Fibroblast of lung (primary cell): Measurements from ENCODE around the gene C1QTNF1. TPM values are rescaled to one million over a fixed set of nuclear protein-coding genes. Genes with fewer than 3 reads are reported as not detected.
A peak's percentile ranks its signal among the peaks of the same experiment; 100 is the strongest.

ENCODE experiments used
- DNase-seq, 2 donors: peaks; one replicate each; pipeline versions ENCODE4 v3.0.0 to v3.0.0-alpha.2; 2010; ENCODE audit warnings: low read depth in 2 of 2
- H2AFZ ChIP-seq: 2 replicates; pipeline ENCODE4 v1.5.1; 2012; ENCODE audit warnings: low read length, control low read depth, inconsistent platforms
- H3K27ac ChIP-seq: 2 replicates; pipeline ENCODE4 v1.5.1; 2011; ENCODE audit warnings: low read length, control low read depth; ENCODE audit not compliant: insufficient read depth
- H3K27me3 ChIP-seq: 2 replicates; pipeline ENCODE4 v1.5.1; 2011; ENCODE audit warnings: mild to moderate bottlenecking, low read length; ENCODE audit not compliant: control insufficient read depth, insufficient read depth
- H3K36me3 ChIP-seq: 2 replicates; pipeline ENCODE4 v1.5.1; 2011; ENCODE audit warnings: low read length; ENCODE audit not compliant: control insufficient read depth, insufficient read depth
- H3K4me1 ChIP-seq: 2 replicates; pipeline ENCODE4 v1.5.1; 2011; ENCODE audit warnings: low read length; ENCODE audit not compliant: control insufficient read depth, insufficient read depth; ENCODE audit errors: extremely low read depth
- H3K4me2 ChIP-seq: 2 replicates; pipeline ENCODE4 v1.5.1; 2011; ENCODE audit warnings: low read length, control low read depth; ENCODE audit not compliant: insufficient read depth; ENCODE audit errors: extremely low read depth
- H3K4me3 ChIP-seq, 4 experiments: fragments of 200-600 bp in 1 of 4; sonication (generic) in 1 of 4; replicated peaks in 1 of 4; 2 replicates each; pipeline ENCODE4 v1.5.1; 2011 to 2016; ENCODE audit warnings: low read length in 4 of 4, low read depth in 3 of 4, mild to moderate bottlenecking in 3 of 4, control low read depth in 2 of 4, inconsistent platforms in 1 of 4, mixed read lengths in 1 of 4; ENCODE audit not compliant: insufficient read depth in 1 of 4; ENCODE audit errors: control extremely low read depth in 1 of 4
- H3K79me2 ChIP-seq: 2 replicates; pipeline ENCODE4 v1.5.1; 2012; ENCODE audit warnings: mild to moderate bottlenecking, low read length, inconsistent platforms; ENCODE audit not compliant: control insufficient read depth, insufficient read depth
- H3K9ac ChIP-seq: 2 replicates; pipeline ENCODE4 v1.5.1; 2011; ENCODE audit warnings: mild to moderate bottlenecking, low read length, control low read depth; ENCODE audit not compliant: insufficient read depth
- H3K9me3 ChIP-seq: 2 replicates; pipeline ENCODE4 v1.5.1; 2012; ENCODE audit warnings: low read depth, low read length; ENCODE audit not compliant: control insufficient read depth, insufficient read depth
- H4K20me1 ChIP-seq: 2 replicates; pipeline ENCODE4 v1.5.1; 2011; ENCODE audit warnings: low read length; ENCODE audit not compliant: control insufficient read depth, insufficient read depth; ENCODE audit errors: extremely low read depth
- EZH2 ChIP-seq: IDR thresholded peaks from 2 replicates; pipeline ENCODE4 v1.5.1; 2012; ENCODE audit warnings: low read length, control low read depth, mild to moderate bottlenecking; ENCODE audit errors: missing control alignments
- polyA plus RNA-seq, 2 donors: library from polyadenylated mRNA; depleted of rRNA in 1 of 2; stranded (reverse) in 1 of 2; unstranded in 1 of 2; fragments of >200 nt; gene quantifications; 2 replicates each; pipeline ENCODE4 v1.2.1, GENCODE V29; 2011 to 2012; ENCODE audit warnings: missing spikeins in 1 of 2
- total RNA-seq: library from RNA; depleted of rRNA; stranded (reverse); fragments of >200 nt; gene quantifications from 2 replicates; pipeline ENCODE4 v1.2.1, GENCODE V29; 2014
- TF ChIP-seq, protein P1 (sequence below), 2 donors: IDR thresholded peaks in 1 of 2; conservative IDR thresholded peaks in 1 of 2; 1 replicate in 1 of 2; 2 replicates in 1 of 2; pipeline ENCODE4 v1.5.1; 2011 to 2012; ENCODE audit warnings: low read length in 2 of 2, control low read depth in 1 of 2, inconsistent platforms in 1 of 2, low read depth in 1 of 2, mild to moderate bottlenecking in 1 of 2

The C1QTNF1 gene
- total and polyA plus RNA-seq, 2 donors (not counting 1 experiment from before 2014, with no cell fraction given) = 15.0 to 45.2 TPM

DNA sequence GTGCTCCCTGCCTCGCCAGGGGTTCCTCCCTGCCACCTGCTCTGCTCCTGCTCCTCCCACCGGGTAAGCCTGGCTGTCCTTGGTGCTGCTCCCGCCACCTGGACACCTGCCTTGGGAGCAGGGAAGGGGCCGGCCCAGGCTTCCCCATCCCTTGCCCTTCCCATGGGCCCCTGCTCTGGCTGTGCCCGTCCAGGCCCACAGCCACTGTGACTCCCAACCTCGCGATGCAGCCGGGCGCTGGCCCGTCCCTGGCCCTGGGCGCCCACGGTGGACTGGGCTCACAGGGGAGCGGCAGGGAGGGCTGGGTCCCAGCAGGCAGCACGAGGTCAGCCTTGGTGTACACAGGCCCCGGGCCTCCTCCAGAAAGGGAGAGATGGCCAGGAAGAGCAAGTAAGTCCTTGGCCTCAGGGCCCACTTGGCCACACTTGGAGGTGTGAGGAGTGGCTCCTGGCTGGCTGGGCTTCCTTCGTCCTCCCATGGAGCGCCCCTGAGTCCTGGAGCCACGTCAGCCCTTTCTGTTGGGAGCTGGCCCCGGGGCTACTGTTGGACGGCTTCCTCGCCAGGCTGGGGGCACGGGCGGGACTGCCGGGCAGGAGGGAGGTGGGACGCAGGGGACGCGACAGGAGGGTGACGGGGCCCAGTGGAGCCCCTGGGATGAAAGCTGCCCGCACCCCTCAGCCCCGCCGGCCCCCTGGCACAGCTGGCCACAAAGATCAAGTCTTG, 65.9 kb downstream of the C1QTNF1 start:
- no peak for DNase-seq
- TF ChIP-seq EZH2 = no peak
- TF ChIP-seq, protein P1, sequence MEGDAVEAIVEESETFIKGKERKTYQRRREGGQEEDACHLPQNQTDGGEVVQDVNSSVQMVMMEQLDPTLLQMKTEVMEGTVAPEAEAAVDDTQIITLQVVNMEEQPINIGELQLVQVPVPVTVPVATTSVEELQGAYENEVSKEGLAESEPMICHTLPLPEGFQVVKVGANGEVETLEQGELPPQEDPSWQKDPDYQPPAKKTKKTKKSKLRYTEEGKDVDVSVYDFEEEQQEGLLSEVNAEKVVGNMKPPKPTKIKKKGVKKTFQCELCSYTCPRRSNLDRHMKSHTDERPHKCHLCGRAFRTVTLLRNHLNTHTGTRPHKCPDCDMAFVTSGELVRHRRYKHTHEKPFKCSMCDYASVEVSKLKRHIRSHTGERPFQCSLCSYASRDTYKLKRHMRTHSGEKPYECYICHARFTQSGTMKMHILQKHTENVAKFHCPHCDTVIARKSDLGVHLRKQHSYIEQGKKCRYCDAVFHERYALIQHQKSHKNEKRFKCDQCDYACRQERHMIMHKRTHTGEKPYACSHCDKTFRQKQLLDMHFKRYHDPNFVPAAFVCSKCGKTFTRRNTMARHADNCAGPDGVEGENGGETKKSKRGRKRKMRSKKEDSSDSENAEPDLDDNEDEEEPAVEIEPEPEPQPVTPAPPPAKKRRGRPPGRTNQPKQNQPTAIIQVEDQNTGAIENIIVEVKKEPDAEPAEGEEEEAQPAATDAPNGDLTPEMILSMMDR (conservative IDR thresholded peaks at IDR 0.05 in 1 of 2, IDR thresholded peaks at IDR 0.05 in 1 of 2; ENCODE audit: low read depth in 1 of 2, low read length in 2 of 2) = no peak
- Histone ChIP-seq H2AFZ (no peak overlapping the region), H3K9me3 (no peaks in the 10 kb centered on the region), H3K4me2 (no peak overlapping the region), H3K9ac (no peak overlapping the region), H3K27me3 (peaks cover 2% of the 10 kb centered on the region), H4K20me1 (no peaks in the 10 kb centered on the region), H3K79me2 (no peaks in the 10 kb centered on the region), H3K4me1 (no peaks in the 10 kb centered on the region), H3K36me3 (no peaks in the 10 kb centered on the region), H3K27ac (no peak overlapping the region), H3K4me3 (no peak overlapping the region)

DNA sequence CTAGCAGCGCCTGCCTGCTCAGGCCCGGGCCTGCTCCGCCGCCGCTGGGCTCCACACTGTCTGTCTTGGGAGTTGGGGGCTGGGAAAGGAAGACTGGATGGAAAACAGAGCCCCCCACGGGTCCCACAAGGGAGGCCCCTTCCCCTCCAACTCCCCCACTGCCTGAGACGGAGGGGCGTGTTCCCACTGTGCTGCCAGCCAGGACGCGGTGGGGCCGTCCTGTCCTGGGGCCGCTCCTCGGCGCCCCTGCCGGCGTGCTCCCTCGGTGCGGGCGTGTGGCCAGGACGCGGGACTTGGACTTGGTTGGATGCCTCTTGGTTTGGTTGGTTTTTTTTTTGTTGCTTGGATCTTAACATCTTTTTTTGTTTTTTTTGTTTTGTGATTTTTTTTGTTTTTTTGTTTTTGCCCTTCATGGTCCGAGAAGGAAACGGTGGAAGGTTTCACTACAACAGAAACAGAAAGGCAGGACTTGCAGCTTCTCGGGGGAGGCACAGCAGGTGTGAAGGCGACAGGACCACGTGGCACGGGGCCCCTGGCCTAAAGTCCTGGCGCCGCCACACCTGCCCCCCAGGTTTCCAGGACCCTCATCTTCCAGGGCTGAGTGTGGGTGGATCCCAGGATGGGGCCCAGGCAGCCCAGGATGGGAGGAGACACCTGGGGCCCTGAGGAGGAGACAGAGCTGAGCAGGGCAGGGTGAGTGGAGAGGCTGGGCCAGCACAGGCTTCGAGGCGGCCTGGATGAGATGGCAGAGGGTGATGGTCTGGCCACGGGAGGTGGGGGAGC, 66.7 kb downstream of the C1QTNF1 start:
- DNase-seq = peak; percentile 4 to 12
- Histone ChIP-seq H3K9me3 (no peaks in the 10 kb centered on the region), H3K9ac (no peak overlapping the region), H3K79me2 (no peaks in the 10 kb centered on the region), H4K20me1 (no peaks in the 10 kb centered on the region), H2AFZ (no peak overlapping the region), H3K27ac (no peak overlapping the region), H3K4me2 (no peak overlapping the region), H3K4me1 (no peaks in the 10 kb centered on the region), H3K27me3 (peaks cover 2% of the 10 kb centered on the region), H3K4me3 (no peak overlapping the region), H3K36me3 (no peaks in the 10 kb centered on the region)
- TF ChIP-seq, protein P1 (conservative IDR thresholded peaks at IDR 0.05 in 1 of 2, IDR thresholded peaks at IDR 0.05 in 1 of 2; ENCODE audit: low read depth in 1 of 2, low read length in 2 of 2) = peak; percentile 22 to 42
- TF ChIP-seq EZH2 = no peak

- Histone ChIP-seq H2AFZ (no peak overlapping the region), H3K9ac (no peak overlapping the region), H3K4me3 (no peak overlapping the region), H3K4me2 (no peak overlapping the region), H3K27ac (no peak overlapping the region), H3K9me3 (no peaks in the 10 kb centered on the region), H3K27me3 (peaks cover 2% of the 10 kb centered on the region), H3K79me2 (no peaks in the 10 kb centered on the region), H3K4me1 (no peaks in the 10 kb centered on the region), H4K20me1 (no peaks in the 10 kb centered on the region), H3K36me3 (no peaks in the 10 kb centered on the region)
- TF ChIP-seq, protein P1 (conservative IDR thresholded peaks at IDR 0.05 in 1 of 2, IDR thresholded peaks at IDR 0.05 in 1 of 2; ENCODE audit: low read depth in 1 of 2, low read length in 2 of 2) = no peak
- no peak for TF ChIP-seq EZH2
- no peak for DNase-seq
Measured at GRCh38 chr17:79091226-79091670, 67.3 kb downstream of the C1QTNF1 start.
